HG02798 (cell line): Measurements from ENCODE around the gene SNUPN.
"Not testable (repeated sequence)": the region's sequence is repeated elsewhere in the genome, so short reads cannot be mapped to it uniquely, and the experiment has no call there.

Experiments
- ATAC-seq: cut with Tn5 transposase; IDR thresholded peaks from one replicate; pipeline ENCODE4 v1.9.1; 2021; ENCODE audit warnings: mild to moderate bottlenecking; ENCODE audit not compliant: unreplicated experiment, poor library complexity

SNUPN gene

GRCh38 chr15:75584121-75584520 is 41.4 kb downstream of the SNUPN start:
- ATAC-seq: no peak

- no peak for ATAC-seq
Measured at GRCh38 chr15:75583701-75584100, 41.8 kb downstream of the SNUPN start.

GRCh38 chr15:75582943-75583342 is 42.6 kb downstream of the SNUPN start:
- not testable (repeated sequence) for ATAC-seq

DNA sequence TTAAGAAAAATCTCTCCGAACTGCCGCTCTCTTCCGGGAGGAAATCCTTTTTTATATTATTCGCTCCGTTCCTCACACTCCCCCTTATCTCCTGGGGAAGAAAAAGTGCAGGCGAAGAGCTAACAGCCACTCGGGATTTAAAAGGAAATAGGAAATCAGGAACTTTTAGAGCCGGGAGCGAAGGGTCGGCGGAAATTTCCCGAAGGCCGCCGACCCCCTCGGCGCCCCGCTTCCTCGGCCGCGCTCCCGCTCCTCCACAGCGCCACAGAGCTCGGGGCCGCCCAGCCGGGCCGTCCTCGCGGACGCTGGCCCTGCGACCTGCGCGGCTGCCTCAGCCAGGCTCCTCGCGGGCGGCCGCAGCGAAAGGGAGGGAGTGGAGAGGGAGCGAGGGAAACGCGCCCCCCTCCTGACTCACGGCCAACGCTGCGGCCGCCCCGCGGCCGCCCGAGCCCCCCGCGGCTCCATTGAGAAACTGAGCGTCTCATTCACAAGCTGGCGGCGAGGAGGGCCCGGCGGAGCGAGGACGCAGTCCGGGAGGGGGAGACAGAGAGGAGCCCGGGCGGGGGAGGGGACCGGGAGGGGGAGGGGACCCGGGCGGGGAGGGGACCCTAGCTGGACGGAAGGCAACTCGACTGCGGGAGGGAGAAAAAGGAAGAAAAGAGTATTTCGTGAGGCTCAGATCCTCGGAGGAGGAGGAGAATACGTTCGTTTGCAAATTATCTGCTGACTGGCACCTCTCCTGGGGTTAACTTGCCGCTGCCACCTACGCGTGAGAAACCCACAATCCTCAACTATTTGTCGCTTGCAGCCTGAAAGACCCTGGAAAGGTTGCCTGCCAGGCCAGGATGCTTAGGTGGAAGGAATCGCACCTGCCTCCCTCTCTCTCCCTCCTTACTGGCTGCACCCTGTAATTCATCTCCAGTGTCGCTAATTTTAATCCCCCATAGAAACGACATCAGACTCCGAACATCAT is 46.3 kb downstream of the SNUPN start, which contains the start of gene PTPN9:
TSS of gene PTPN9 (minus strand) at position 368 of the 973 bp plus-strand sequence. CDS start 539 bp downstream, outside the sequence.
- ATAC-seq: peak; percentile 68

- ATAC-seq: no peak
Measured at GRCh38 chr15:75578173-75578947, 47.2 kb downstream of the SNUPN start.

- no peak for ATAC-seq
Measured at GRCh38 chr15:75577401-75578172, 47.9 kb downstream of the SNUPN start.

GRCh38 chr15:75573648-75574384 is 51.7 kb downstream of the SNUPN start:
- ATAC-seq: no peak

GRCh38 chr15:75570126-75570845 is 55.2 kb downstream of the SNUPN start:
- no peak for ATAC-seq

DNA sequence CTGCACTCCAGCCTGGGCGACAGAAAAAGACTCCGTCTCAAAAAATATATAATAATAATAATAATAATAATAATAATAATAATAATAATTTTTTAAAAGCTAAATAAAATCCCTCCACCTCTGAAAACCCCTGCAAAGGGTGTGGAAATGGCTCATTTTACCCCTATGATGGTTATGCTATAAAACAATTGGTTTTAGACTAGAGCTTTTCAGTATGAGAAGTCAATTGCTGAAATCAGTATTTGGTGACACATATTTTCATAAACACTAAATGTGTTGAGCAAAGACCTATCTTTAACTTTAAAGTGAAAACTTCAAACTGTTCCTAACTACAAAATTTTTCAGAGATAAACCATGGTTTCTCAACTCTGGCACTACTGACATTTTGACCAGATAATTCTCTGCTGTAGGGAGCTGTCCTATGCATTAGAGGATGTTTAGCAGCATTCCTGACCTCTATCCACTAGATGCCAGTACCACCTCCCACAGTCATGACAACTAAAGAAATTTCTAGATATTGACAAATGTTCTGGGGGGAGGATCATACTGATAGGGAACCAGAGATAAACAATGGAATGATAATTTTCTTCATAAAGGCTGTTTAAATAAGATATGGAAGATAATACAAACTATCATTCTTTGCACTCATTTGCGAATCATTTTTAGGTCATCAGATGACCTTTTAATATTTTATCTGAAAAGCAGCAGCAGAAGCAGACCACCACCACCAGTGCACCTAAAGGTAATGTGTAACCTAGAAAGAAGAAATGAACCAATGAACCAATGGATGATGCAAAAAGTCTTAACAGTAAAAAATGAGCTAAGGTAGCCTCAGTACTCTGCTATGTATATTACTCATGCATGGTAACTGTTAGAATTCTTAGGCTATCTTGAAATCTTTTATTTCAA is 60.2 kb downstream of the SNUPN start:
- no peak for ATAC-seq

GRCh38 chr15:75561888-75562287 is 63.6 kb downstream of the SNUPN start:
- no peak for ATAC-seq

DNA sequence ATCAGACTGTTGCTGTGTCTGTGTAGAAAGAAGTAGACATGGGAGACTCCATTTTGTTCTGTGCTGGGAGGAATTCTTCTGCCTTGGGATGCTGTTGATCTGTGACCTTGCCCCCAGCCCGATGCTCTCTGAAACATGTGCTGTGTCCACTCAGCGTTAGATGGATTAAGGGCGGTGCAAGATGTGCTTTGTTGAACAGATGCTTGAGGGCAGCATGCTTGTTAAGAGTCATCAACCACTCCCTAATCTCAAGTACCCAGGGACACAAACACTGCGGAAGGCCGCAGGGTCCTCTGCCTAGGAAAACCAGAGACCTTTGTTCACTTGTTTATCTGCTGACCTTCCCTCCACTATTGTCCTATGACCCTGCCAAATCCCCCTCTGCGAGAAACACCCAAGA is 66.2 kb downstream of the SNUPN start:
- ATAC-seq: not testable (repeated sequence)

- ATAC-seq: not testable (repeated sequence)
Measured at GRCh38 chr15:75558955-75559354, 66.6 kb downstream of the SNUPN start.

DNA sequence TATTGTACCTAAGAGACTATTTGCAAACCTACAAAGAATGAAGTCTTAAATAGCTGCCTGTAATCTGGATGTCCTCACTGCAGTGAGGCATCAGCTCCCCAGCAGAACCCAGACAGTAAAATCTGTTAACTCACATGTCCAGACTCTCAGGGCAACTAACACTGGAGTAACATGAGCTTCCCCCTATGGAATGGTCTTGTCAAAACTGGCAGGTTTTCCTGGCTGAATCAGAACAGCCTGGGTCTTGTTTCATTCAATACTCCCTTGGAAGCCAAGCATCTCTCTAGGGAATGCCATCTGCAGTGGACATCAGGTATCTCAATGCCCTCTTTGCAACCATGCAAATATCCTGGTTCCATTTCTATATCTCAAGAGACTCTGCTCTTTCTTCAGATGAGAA is 70.8 kb downstream of the SNUPN start:
- no peak for ATAC-seq

DNA sequence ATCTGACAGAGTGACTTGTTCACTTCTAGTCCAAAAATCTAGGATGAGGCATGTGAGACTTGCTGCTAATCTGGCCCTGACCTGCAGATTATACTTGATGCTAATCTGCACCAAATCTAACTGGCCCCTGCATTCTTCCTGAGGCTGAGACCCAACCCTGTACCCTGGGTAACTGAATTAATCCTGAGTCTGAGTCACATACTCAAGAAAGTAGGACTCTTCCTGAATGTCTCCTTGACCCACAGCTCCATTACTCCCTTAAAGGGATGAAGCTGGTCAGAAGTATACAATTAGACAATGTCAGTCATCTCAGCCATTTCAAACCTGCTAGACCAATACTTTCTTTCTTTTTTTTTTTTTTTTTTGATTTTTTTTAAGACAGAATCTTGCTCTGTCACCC is 71.9 kb downstream of the SNUPN start:
- ATAC-seq: no peak

DNA sequence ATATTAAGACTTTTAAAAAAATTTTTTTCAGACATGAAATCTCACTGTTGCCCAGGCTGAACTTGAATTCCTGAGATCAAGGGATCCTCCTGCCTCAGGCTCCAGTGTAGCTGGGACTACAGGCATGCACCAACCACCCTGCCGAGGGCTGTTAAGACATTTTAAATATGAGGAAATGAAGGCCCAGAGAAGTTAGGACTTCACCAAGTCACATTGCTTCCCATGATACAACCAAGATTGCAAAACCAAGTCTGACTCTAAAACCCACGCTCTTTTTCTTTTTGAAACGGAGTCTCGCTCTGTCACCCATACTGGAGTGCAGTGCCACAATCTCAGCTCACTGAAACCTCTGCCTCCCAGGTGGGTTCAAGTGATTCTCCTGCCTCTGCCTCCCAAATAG is 74.4 kb downstream of the SNUPN start:
- ATAC-seq: no peak
